ENCODE data around the gene KRTAP5-3. TPM values are rescaled to one million over a fixed set of nuclear protein-coding genes. Genes with fewer than 3 reads are reported as not detected.
"Not testable (repeated sequence)": the region's sequence is repeated elsewhere in the genome, so short reads cannot be mapped to it uniquely, and the experiment has no call there.

KRTAP5-3 gene
- total RNA-seq (2014; rRNA removed) = not detected in 2 replicates
- polyA plus RNA-seq (2012) = not detected

DNA sequence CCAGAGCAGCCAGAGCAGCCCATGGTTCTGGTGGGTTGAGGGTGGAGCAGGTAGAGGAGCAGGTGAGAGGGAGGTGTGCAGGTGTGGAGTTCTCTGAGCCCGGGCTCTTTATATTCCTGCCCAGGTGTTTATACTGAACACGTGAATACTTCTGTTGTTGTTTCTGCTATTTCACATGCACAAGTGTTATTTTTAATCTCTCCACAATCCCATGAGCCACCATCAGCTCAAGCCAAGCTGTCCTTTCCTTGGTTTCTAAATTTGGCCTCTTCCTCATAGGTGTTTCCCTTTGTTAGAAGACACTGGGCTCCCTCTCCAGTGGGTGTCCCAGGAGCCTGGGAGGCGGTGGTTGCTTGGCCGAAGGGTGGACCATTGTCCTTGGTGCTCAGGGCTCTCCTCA lies at the start of gene KRTAP5-3:
Gene KRTAP5-3, minus strand, starts transcription at position 101 of the 400 bp plus-strand sequence. Its CDS starts 78 bp downstream, at position 23.
- no peak for DNase-seq (ENCODE audit: low read depth)

DNA sequence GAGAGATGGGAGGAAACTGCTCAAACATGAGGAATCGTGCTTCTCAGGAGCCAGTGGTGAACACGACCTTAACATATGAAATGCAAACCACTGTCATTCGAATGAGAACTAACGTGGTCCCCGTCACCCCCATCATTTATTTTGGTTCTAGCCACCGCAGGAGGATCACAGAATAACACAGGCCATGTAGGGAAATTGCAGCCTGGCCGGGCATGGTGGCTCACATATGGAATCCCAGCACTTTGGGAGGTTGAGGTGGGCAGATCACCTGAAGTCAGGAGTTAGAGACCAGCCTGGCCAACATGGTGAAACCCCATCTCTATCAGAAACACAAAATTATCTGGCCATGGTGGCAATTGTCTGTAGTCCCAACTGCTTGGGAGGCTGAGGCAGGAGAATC lies 48.4 kb upstream of the KRTAP5-3 start:
- DNase-seq (ENCODE audit: low read depth) = no peak

GRCh38 chr11:1656061-1656441 lies 47.8 kb upstream of the KRTAP5-3 start:
- DNase-seq (ENCODE audit: low read depth) = peak; percentile 3

DNA sequence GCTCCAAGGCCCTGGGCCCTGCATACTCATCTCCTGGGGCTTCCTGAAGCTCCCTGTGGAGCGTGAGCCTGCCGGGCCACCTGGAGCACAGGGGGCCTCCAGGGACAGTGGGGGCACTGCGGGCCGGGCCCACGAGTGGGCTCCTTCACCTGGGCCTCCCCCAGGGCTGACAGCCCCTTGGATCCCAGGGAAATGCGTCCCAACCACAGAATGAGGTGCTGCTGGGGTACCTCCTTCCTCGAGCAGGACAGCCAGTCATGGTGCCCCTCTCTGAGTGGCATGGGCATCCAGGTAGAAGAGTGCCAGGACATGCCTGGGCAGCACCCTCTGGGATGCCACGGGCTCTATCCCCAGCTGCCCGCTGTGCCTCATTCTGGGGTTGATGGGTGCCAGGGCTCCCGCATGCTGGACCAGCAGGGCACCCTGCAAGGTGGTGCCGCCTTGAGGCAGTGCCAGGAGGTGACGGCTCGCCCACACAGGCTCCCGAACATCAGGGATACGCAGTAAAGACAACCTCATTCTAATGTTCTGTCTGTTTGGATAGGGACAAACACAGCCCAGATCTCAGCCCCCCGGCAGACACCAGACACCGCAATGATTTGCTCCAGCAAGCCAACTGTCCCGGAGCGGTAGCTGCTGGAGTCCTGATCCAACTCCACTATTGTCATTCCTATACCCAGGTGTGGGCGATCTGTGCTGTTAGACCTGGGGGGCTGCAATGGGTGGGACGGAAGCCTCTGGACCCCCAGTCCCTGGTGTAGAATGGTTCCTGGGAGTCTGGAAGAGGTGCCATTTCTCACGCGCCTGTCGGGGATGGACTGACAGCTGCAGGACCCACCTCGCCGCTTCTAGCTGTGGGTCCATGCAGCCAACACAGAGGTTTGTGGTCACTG lies 47.2 kb upstream of the KRTAP5-3 start:
- DNase-seq (ENCODE audit: low read depth) = no peak

DNA sequence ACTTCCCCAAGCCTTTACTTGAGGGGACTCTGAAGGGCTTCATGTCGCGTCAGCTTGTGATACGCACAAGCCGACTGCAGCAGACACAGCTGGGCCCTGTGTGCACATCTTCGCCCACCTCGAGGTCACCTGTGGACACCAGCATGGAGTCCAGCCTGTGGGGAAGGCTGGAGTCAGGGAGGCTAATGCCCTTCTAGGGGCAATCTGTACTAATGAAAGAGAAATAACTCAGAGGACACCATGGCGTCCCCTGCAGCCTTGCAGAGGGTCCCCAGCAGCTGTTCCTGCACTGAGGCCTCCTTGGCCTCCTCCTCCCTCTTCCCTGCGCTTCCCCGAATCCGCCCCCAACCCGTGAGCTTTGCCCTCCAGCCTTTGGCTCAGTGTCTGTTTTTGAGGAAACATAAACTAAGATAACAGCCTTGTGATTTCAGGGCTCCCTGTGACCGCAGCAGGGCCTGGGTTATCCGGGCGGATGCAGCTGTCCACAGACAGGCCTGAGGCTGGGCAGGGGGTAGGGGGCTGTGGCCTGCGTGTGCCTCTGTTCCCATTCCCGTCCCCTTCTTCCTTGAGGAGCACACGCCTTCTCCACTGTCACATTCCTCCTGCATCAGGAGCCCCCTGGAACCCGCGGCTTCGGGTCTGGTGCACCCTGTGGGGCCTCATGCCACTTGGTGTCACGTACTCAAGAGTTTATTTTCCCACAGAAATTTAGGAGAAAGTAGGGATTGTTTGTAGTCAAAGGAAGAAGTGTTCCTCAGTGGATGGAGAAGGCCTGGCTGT lies 46.3 kb upstream of the KRTAP5-3 start:
- DNase-seq (ENCODE audit: low read depth) = no peak

DNA sequence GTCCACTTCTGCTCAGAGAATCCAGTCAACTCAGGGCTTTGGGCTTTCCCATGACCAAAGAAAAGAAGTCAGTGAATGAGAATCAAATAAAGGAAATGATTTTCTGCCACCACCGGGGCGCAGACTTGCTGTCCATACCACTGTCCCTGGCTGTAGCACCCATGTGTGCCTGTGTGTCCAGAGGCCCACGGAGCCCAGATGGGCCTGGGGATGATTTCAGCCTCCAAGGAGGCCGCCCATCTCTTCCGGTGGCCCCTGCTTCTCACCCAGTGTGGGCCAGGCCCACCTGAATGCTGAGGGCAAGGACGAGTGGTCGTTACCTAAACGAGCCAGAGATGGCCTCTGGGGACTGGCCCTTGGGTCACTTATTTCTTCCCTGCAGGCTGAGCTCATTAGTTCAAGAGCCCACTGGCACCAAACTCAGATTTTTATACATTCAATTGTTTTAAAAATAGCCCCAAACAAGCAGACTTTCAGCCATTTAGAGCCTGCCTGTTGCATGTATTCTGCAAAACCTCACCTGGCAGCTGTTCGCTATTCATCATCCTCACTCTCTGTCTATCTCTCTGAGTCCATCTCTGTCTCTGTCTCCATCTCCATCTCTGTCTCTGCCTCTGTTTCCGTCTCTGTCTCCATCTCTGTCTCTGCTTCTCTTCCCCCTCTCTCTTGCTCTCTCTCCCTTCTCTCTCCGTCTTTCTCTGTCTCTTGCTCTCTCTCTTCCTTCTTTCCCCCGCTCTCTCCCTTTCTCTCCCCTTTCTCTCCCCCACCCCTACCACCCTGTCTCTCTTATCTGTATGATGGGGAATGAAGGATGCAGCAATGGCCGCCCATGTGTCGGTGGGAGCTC lies 45.5 kb upstream of the KRTAP5-3 start:
- peak; percentile 18 for DNase-seq (ENCODE audit: low read depth)

- peak; percentile 36 for DNase-seq (ENCODE audit: low read depth)
These were observed 44.7 kb upstream of the KRTAP5-3 start for GRCh38 chr11:1652771-1653540.

DNA sequence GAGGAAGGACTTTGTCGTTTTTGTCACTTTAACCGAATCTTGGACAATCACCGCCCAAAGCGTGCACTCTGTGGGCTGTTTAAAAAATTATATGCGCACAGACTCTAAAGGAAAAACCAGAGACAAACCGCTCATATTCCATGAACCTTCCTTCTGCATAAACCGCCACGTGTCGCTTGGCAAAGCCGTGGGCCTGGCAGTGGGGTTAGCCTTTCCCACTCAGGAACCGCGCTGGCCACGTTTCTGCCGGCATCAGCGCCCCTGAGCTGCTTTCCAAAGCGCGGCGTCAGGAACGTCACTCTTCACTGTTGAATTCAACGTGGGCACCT lies 44.1 kb upstream of the KRTAP5-3 start:
- DNase-seq (ENCODE audit: low read depth) = no peak

DNA sequence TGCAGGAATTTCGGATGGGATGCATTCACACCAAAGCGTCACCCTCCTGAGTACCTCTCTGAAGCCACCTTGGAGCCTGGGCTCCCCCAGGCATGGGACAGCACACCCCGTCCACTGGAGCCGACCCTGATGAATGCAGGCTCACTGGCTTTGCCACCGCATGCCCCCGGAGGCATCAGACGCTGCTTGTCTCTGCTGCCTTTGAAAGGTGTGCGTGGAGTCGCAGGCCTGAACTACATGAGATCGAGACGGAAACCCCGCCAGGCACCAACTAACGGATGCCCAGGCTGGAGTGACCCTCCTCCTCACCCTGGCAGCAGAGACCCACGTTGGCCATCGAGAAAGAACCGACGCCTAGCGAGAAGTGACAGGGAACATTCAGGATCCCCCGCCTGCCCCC lies 43.8 kb upstream of the KRTAP5-3 start:
- no peak for DNase-seq (ENCODE audit: low read depth)

GRCh38 chr11:1651411-1651980 lies 43.2 kb upstream of the KRTAP5-3 start:
- peak; percentile 7 for DNase-seq (ENCODE audit: low read depth)

GRCh38 chr11:1650918-1651262 lies 42.6 kb upstream of the KRTAP5-3 start:
- no peak for DNase-seq (ENCODE audit: low read depth)

GRCh38 chr11:1650034-1650917 lies 42.0 kb upstream of the KRTAP5-3 start:
- no peak for DNase-seq (ENCODE audit: low read depth)

DNA sequence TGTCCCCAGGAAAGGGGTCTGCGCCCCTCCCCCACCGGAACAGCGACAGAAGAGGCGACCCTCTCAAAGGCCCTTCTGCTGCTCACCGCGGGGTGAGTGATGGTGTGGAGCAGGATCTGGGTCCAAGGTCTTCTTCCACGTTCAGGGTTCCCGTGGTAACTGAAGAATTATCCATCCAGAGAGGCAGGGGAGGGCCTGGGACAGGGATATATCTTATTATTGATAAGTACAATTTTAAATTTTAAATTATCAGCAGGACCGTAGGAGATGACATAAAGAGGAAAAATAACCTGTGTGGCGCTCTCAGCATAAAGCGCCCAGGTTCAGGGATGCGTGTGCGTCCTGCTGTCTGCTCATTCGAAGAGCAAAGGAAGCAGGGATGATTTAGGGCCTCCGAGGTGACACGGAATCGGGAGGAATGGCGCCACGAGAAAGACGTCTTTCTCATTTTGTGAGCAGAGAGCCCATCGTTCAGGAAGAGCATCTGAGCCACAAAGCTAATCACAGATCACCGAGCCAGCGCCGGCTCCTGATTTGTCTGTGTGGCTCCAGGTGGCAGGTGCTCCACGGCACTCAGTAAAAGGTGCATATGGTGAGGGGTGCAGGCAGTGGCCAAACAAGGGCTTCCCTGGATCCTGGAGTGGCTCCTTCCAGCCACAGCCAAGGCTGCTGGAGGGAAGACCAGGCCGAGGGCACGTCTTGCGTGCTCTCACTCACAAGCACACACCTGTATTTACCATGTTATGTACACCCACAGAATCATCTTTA lies 40.6 kb upstream of the KRTAP5-3 start:
- DNase-seq (ENCODE audit: low read depth) = no peak

DNA sequence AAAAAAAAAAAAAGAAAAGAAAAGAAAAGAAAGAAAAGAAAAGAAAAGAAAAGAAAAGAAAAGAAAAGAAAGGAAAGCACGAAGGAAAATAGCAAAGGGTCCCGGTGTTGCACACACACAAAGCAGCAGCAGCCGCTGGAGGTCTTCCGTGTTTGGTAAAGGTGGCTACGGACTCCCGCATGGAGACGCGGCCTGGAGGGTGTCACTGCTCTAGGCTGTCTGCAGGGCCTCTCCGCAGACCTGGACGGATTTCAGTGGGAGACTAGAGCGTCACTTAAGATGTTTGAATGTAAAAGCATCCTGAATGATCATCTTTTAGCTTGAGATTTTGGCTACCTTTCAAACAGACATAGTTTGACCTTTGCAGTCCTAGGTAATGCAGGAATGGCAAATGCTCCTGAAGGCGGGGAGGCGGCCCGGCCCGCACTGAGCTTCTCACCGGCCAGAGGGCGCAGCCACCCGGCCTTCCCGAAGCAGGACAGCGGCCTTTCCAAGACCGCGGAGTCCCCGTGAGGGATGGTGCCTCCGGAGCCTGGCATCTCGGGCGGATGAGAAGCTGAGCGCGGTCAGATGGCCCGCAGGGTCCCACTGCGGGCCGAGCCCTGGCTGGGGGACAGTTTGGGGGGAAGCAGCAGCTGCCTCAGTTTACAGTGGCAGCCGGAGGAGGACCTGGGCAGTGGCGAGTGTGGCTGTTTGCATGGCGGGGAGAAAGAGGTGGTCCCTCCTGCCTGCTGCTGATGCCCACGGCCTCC lies 39.8 kb upstream of the KRTAP5-3 start:
- no peak for DNase-seq (ENCODE audit: low read depth)

GRCh38 chr11:1646540-1646939 lies 38.3 kb upstream of the KRTAP5-3 start:
- not testable (repeated sequence) for DNase-seq (ENCODE audit: low read depth)

DNA sequence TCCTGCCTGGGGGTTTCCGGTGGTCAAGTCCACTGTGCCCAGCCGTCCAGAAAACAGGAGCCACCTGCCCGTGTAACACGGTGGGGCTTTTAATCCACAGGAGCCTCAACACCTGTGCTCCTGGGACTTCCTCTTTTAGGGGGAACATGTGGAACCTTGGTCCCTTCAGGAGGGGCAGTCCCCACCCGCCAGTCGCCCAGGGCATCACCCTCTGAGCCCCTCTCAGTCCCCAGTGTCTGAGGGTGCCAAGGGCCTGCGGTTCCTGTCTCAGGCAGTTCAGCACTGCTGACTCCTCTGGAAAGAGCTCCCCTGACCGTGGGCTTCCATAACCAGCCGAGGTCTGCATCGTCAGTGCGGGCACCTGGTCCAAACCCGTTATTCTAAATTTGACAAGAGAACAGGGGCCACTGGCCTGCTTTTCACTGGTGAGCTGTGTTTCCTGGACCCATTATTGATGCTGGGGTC lies 37.1 kb upstream of the KRTAP5-3 start:
- no peak for DNase-seq (ENCODE audit: low read depth)

DNA sequence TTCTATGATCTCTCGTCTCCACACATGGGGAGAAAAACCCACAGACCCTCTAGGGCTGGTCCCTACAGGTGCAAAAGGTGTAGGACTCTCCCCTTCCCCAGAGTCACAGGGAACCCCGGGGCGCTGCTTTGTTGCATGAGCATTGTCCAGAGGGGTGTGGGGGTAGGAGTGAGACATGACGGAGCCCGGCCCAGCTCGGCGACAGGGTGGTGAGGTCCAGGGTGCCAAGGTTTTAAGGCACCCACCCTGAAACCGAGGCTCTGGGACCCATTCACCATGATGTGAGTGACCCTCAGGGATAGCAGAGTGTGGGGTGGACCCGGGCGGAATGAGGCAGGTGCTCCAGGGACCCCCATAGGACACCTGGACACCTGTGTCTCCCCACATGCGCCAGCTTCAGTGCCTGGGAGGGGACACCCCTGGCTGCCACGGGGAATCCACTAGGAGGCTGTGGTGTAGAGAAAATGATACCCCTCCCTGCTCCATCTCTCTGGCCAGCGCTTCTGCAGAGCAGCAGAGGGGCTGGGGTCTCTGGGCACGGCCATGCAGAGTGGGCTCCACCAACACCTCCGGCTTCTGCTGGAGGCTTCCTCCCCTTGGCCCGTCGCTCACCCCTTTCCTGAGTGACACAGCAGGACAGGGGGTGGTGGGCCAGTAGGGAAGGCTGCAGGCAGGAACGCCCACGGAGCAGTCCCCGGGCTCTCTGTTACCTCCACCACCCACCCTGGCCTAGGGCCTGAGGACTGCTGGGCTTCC lies 36.5 kb upstream of the KRTAP5-3 start:
- no peak for DNase-seq (ENCODE audit: low read depth)
